ENCODE measurements around the gene CLK1.
A peak's percentile ranks its signal among the peaks of the same experiment; 100 is the strongest.
"Not testable (repeated sequence)": the region's sequence is repeated elsewhere in the genome, so short reads cannot be mapped to it uniquely, and the experiment has no call there.

CLK1 gene

GRCh38 chr2:200864176-200865034, at the start of gene CLK1:
Gene CLK1 (minus strand): TSS chr2:200864658. CDS start chr2:200861862, 2,796 bp downstream.
- peak; percentile 80 for ATAC-seq

DNA sequence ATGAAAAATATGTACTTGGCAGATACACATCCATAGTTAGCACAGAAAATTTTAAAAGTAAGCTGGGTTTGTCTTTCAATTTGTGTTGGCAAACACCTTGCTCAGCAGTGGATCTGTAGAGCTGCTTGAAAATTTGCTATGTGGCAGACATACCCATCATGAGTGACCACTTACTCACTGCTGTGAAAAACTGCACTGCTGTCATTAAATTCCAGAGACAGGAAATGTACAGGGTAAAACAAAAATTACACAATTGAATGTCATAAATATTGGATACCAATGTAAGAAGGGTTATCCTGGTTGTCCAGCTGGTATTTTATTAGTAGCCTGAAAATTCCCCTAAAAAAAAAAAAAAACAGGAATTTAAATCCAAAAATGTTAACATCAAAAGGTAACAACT, 49.2 kb upstream of the CLK1 start:
- ATAC-seq = no peak

DNA sequence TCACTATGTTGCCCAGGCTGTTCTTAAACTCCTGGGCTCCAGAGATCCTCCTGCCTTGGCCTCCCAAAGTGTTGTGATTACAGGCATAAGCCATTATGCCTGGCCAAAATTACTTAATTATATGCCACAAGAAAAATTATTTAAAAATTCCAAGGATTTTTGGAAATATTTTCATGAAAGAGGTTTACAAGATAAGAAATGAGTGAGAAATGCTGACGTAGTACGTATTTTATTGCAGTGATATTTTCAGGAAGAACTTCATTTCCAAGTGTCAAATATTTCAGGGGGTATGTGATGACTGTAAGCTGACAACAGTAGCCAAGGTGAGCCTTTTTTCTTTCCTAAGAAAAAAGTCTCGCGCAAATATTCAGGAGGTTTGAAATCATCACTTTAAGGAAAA, 45.5 kb upstream of the CLK1 start:
- no peak for ATAC-seq

- peak; percentile 41 to 57 for ATAC-seq
Observed at GRCh38 chr2:200905618-200906296, 41.3 kb upstream of the CLK1 start.

DNA sequence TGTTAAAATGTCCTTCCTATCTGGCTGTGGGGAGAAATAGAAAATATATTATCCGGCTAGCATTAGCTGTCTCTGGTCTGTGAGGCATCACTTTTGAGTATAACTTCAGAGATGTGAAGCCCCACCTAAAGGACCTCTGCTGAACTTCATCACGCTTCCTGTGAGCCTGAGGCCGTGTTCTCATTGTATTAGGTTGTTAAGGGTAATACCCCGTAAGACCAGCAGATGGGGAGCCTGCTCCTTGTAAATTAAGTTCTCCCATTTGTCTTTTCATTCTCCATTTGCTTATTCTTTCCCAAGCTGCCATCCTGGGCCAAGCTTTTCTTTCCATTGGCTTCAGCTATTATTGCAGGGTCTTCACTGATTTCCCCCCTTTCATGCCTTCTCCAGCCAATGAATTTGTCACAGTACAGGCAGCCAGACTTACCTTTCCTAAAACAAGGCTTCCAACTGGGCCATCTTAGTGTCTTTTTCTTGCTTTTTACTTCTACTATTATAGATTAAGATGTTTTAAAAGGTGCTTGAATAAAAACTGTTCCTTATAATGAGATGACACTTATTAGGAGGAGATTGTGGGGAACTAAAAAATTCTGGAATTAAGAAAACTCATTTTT, 37.1 kb upstream of the CLK1 start:
- ATAC-seq = peak; percentile 99

GRCh38 chr2:200899482-200899881, 35.0 kb upstream of the CLK1 start:
- no peak for ATAC-seq

DNA sequence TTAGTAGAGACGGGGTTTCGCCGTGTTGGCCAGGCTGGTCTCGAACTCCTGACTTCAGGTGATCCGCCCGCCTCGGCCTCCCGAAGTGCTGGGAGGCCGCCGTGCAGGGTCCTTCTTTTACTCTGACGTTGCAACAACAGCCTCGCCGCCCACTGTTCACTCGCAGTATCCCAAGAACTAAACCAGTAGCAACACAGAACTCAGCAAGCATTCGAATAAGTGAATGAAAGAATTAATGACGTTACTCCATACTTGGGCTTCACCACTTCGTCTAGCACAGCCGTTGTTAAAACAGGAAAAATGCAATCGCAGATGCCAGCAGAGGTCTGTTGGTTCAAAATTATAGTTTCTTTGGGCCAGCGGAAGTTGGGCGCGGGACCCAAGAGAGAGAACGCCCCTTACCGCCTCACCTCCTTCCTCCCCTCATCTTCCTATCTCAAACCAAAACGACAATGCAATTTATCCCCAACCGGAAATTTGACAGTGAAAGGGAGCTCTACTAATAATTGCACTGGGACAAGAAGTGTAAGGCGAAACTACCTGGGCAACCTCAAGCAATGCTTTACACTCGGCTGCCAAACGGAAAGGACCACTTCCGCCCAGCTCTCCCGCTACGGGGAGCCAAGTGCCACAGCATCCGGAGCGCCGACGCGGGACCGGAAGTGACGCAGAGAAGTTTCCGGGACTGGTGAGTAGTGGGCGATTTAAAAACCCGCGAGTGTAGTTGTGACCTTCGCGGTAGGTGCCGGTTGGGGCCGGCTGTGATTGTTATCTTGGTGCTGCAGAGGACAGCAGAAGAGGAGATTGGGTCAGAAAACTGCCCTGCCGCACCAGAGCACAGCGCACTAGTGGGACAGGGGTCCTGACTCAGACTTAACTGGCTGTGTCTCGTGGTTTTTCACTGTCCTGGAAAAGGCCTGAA, 24.5 kb upstream of the CLK1 start, which contains the start of the genes NIF3L1 and PPIL3:
TSS of gene NIF3L1 (plus strand) at position 668 of the 922 bp plus-strand sequence. CDS start 2,573 bp downstream, outside the sequence.
TSS of gene PPIL3 (minus strand) at position 374 of the 922 bp plus-strand sequence. CDS start 1,462 bp downstream, outside the sequence.
- peak; percentile 85 to 87 for ATAC-seq

- ATAC-seq = not testable (repeated sequence)
Observed at GRCh38 chr2:200881715-200882249, 17.3 kb upstream of the CLK1 start.

DNA sequence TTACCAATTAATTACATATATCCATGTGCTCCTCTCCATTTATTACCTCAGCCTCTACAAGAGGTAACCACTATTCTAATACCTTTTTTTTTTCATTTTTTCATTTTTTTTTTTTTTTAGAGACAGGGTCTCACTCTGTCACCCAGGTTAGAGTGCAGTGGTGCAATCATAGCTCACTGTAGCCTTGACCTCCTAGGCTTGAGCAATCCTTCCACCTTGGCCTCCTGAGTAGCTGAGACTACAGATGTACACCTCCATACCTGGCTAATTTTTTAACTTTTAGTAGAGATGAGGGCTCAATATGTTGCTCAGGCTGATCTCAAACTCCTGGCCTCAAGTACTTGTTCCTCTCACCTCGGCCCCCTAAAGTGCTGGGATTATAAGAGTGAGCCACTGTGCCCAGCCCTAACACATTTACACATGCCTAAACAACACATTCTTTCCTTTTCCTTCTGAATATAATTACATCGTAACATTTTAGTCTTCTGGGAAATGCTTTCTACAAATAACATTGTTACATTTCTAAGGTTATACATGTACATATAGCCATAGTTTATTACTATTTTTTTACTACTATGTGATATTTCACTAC, 13.9 kb upstream of the CLK1 start:
- ATAC-seq = no peak

DNA sequence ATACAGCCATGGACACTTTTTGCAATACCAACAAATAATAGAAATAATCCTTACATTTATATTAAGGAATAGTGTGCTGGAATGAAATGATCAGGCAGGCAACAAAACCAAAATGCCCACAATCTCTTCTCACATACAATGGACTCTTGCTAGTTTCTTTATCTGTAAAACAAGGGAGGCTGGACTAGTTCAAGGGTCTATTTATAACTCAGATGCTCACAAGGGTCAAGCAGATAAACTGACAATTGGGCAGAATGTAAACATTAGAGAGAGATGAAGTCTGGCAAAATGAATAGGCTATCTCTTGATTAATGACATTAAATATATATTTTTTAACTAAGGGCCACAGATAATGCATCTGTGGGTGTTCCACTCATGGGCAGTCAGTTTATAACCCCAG, 13.0 kb upstream of the CLK1 start:
- no peak for ATAC-seq

DNA sequence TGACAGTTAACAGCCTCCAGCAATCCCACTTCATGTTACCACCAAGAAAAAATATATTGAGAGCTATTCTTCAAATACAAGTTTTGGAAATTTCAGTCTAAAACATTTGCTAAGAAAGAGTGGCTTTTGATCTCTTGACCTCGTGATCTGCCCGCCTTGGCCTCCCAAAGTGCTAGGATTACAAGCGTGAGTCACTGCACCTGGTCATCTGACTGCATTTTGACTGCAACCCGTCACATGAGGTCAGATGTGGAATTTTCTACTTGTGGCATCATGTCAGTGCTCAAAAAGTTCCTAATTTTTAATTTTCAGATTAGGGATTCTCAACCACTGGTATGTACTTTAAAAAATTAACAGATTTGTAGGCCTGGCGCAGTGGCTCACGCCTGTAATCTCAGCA, 9.1 kb upstream of the CLK1 start:
- ATAC-seq = no peak

- ATAC-seq = no peak
Observed at GRCh38 chr2:200871151-200871550, 6.7 kb upstream of the CLK1 start.

DNA sequence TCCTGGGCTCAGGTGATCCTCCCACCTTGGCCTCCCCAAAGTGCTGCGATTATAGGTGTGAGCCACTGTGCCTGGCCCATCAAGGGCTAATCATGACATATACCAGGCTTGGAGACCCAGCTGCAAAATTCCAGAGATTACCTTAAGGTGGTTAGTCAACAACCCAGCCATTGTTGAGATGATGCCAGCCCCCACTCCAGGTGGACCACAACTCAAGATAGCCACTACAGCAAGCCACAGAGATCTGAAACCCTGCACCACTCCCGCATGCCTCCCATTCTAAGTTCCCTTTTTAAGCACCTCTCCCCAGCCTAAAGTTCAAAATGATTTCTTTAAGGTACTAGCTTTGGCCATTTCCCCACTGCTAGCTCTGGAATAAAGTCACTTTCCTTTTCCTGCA, 4.6 kb upstream of the CLK1 start:
- ATAC-seq = no peak

DNA sequence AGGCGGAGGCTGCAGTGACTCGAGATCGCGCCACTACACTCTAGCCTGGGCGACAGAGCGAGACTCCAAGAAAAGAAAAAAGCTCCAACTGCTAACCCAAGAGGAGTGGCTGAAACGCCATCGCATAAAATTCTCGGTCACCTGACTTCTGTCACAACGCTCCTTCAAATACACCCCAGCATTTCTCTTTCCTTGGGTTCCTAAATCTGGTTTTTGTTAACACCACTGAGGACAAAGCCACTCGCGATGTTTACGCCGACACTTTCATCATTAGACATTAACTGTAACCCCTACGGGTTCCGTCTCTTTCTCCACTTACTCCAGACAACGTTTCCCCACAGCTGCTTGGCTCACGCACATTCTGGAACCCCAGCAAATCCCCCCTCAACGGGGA, 679 bp downstream of the CLK1 start:
- no peak for ATAC-seq

GRCh38 chr2:200862532-200863000, 1.9 kb downstream of the CLK1 start:
- ATAC-seq = peak; percentile 69 to 75

GRCh38 chr2:200861617-200862155, 2.8 kb downstream of the CLK1 start:
- no peak for ATAC-seq

GRCh38 chr2:200860092-200860795, 4.2 kb downstream of the CLK1 start:
- no peak for ATAC-seq

DNA sequence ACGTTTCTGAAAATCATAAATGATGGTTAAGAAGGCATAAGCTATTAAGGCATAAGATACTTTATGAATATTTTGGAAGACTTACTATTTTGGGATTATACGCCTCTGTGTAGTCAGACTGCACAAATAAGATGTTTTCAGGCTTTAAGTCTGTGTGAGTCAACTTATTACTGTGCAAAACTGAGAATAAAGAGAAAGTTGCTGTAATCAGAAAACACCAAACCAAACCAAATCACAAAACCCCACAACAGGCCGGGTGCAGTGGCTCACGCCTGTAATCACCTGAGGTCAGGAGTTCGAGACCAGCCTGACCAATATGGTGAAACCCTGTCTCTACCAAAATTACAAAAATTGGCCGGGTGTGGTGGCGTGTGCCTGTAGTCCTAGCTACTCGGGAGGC, 7.7 kb downstream of the CLK1 start:
- ATAC-seq = peak; percentile 53 to 59

DNA sequence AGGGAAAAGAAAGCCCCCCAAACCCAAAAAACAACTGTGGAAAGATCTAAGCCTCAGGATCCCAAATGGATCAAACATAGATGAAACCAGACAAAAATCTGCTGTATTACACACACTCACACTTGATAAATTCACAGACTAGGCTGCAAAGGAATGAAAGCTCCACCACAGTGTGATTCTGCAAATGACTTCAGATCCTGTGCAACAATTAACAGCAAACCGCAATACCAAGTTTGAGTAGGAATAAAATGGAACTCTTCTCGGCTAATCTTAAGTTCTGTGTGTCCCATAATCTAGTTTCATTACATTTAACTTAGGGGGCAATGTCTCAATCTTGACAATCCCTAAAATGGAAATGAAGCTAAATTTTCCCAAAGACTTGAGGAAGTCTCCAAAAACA, 11.9 kb downstream of the CLK1 start:
- no peak for ATAC-seq
